GM19193 (cell line): Measurements from ENCODE around the gene SSTR3.
A peak's percentile ranks its signal among the peaks of the same experiment; 100 is the strongest.

Source experiments
- POLR2A ChIP-seq: IDR thresholded peaks from 4 replicates; pipeline ENCODE4 v1.6.1; 2011; ENCODE audit not compliant: insufficient read depth, insufficient read length; ENCODE audit errors: extremely low read depth

Gene SSTR3

GRCh38 chr22:37244114-37244921 lies 32.0 kb upstream of the SSTR3 start, which contains the start of gene RAC2:
RAC2 (minus strand) TSS chr22:37244269; CDS start chr22:37244148, 121 bp downstream.
- peak; percentile 93 for TF ChIP-seq POLR2A

DNA sequence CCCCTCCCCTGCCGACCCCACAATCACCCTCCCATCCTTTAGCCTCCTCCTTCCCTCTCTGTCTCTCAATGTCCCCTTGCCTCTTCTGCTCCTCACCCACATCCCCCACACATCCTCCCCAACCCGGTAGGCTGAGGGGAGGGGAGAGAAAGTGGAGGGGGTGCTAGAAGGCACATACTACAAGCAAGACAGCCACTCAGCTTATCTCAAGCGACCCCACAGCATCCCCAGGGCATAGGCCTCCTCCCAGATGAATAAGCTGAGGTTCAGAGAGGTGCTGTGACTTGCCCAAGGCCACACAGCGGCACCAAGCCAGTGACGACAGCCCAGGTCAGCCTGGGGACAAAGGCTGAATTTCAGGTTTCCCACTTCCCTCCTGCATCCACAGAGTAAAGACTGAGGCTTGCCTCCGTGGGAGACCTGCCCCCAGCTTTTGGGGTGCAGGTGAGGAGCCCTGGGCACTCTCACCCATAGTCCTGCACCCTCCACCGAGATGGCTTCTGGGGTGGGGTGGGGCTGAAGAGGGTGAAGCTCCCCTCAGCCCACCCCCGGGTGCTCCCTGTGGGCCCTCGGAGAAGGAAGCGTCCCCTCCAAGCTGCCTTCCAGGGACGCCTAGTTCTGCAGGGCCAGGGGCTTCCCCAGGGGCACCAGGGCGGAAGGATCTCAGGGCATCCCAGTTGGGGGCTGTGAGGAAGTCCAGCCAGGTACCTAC lies 31.3 kb upstream of the SSTR3 start:
- no peak for TF ChIP-seq POLR2A

DNA sequence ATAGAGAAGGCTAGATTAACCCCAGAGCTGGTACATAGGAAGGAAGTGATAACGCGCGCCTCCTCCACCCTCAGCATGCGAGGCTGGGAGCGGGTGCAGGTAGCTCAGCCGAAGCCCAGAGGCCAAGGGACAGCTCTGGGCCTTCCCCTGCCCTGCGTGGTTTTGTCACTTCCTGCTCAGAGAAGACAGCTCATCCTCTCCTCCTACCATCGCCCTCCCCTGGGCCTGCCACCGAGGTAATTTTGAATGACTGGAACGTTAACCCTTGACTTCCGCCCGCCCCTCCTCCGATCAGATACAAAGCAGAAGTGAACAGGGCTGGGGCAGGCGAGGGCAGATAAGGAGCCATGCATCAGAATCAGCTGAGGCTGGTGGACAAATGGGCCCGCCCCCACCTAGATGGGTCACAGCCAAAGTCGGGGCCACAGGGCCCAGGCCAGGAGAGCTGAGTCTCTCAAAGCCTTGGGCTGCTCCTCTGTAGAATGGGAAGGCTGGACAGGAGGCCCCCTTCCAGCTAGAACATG lies 30.2 kb upstream of the SSTR3 start:
- peak; percentile 71 for TF ChIP-seq POLR2A

- peak; percentile 25 for TF ChIP-seq POLR2A
Measured at GRCh38 chr22:37241351-37242142, 29.3 kb upstream of the SSTR3 start.

DNA sequence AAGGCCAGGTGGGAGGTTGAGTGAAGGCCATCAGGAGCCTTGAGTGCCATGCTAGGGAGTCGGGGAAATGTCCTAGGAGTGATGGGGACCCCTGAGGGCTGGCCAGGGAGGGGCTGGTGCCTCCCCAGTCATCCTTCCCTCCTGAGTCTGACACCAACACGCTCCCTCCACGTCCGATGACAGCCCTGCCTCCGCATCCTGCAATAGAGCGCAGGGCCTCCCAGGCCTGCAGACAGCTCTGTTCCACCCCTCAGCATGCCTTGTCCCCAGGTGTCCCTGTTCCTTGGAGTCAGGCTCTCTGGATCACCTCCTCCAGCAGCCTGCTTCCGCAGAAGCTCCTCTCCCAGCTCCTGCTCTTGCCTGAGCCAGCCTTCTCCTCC lies 28.7 kb upstream of the SSTR3 start:
- no peak for TF ChIP-seq POLR2A

GRCh38 chr22:37240240-37240940 lies 28.1 kb upstream of the SSTR3 start:
- peak; percentile 27 for TF ChIP-seq POLR2A

DNA sequence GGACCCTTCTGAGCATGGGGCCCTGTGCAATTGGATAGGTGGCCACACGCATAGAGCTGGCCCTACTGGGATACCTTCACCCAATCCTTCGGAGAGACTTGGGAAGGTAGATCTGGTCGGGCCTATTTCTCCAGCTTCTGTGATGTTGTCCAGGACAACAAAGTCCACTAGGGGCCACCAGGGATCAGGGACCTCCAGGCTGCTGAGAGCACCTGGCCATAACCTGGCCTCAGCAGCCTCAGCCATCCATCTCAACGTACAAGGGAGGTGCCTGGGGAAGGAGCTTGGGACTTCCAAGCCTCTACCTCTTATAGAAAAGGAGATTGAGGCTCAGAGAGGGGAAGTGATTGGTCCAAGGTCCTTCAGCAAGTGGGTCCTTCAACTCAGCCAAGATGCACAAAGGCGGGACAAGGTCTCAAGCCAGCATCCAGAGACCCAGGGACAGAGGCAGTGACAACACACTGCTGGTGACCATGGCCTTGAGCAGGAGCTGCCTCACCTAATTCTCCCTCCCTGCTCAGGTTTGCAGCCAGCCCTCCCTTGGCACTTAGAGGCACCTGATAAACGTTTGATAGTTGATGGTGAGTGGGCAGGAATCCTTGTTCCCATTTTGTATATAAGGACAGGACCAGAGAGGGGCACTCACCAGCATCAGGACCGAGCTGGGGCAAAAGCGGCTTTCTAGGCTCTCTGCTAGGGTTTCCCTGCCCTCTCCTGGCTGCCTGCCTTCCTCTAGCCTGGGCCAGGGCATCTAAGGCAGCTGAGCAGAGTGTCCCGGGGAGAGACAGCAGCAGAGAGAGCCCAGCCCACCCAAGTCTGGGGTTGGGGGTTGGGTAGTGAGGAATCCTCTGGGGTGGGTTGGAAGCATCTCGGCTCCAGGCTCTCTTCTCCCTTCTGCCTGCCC lies 27.3 kb upstream of the SSTR3 start:
- TF ChIP-seq POLR2A: peak; percentile 8

DNA sequence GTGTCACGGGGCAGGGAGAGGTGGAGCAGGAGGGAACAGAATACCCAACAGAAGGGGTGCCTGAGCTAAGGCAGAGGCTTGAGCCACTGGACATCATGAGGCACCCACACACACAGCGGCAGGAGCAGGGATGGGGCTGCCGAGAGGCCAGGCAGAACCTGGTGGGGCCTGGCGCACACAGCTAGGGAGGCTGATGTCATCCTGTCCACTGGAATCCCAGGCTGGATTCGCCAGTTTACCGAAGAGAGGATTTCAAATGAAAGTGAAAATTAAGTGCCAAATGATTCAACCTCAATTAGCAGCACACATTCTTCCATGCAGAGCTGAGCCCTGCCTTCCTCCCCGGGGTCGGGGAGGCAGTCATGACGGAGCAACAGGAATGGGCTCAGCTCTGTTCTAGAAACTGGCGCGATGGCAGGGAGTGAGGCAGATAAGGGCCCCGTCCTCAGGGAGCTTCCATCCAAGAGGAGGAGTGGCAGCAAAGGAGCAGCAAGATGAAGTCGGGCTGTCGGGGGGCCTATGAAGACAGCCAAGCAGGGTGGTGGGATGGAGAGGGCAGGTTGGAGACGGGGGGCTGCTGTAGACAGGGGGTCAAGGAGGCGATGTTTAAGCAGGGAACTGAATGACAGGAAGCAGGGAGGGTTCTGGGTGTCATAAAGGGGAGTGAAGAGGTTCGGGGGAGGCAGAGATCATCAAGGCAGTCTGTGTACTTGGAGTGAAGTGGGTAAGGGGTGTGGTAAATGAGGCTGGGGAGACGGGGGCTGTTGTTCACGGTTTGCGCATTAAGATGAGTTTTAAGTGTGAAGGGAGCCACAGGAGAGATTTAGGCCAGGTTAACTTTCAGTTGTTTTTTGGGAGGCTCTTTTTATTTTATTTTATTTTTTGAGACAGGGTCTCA lies 25.3 kb upstream of the SSTR3 start:
- no peak for TF ChIP-seq POLR2A

- no peak for TF ChIP-seq POLR2A
Measured at GRCh38 chr22:37235897-37236607, 23.8 kb upstream of the SSTR3 start.

- no peak for TF ChIP-seq POLR2A
Measured at GRCh38 chr22:37234736-37235711, 22.7 kb upstream of the SSTR3 start.
